T-helper 1 cell treated with Interleukin-12 subunit alpha and Interleukin-12 subunit beta and Interleukin-4 antibody, amounts not matched to agents 30 ng/mL and 1 ng/mL, for 36 hours (primary cell): ENCODE measurements around the gene TNIK. TPM values are rescaled to one million over a fixed set of nuclear protein-coding genes. Genes with fewer than 3 reads are reported as not detected.

ENCODE experiments used
- intact Hi-C: fragments of 100-400 bp; cut with micrococcal nuclease; formaldehyde crosslinking; loops from one replicate; pipeline ENCODE4 v1.15.1; 2024
- total RNA-seq: library from RNA; stranded (reverse); gene quantifications from 2 replicates; pipeline ENCODE4 v1.2.3, GENCODE V29; 2022

TNIK gene
- total RNA-seq, 1 donor from 2014 or later: 51.5 TPM

- intact Hi-C loops: loop anchor here (1.0 to 10.0 kb wide), 10 partner anchors 20 to 1305 kb away; no protein-coding TSS in a partner anchor
Measured at GRCh38 chr3:171287761-171288160, 172.4 kb downstream of the TNIK start.

DNA sequence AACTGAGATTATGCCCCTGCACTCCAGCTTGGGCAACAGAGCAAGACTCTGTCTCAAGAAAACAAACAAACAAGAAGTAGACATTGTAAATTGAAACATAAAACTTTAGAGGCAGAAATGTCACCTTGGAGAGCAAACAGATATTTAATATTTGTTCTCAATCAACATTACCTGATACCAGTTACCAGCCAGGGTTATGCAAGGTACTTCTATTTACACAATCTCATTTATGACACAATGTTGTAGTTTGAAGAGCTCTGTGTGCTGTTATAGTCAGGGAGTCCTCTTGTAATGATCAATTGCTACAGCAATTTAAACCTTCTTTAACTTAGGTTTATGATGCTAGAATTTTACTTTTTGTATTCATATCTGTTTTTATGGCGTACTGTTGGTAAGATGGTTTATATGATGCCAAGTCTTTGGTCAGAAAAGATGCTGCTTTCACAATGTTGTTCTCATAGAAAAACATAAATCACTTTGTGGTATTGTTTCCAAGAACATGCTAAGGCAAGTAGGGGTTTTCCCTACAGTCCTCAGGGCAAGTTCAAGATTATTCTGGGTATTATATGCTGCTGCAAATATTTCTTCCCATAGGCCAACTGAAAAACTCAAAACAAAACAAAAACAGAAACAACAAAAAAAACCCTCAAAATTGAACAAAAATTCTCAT, 173.5 kb downstream of the TNIK start:
- intact Hi-C loops: loop anchor here (1.0 to 10.0 kb wide), 11 partner anchors 19 to 1306 kb away; no protein-coding TSS in a partner anchor

- intact Hi-C loops: loop anchor here (5.0 to 10.0 kb wide), 2 partner anchors 277 to 820 kb away; no protein-coding TSS in a partner anchor
Measured at GRCh38 chr3:171285287-171285686, 174.9 kb downstream of the TNIK start.

- intact Hi-C loops: loop anchor here (5.0 to 10.0 kb wide), 2 partner anchors 278 to 820 kb away; no protein-coding TSS in a partner anchor
Measured at GRCh38 chr3:171284308-171285075, 175.7 kb downstream of the TNIK start.

DNA sequence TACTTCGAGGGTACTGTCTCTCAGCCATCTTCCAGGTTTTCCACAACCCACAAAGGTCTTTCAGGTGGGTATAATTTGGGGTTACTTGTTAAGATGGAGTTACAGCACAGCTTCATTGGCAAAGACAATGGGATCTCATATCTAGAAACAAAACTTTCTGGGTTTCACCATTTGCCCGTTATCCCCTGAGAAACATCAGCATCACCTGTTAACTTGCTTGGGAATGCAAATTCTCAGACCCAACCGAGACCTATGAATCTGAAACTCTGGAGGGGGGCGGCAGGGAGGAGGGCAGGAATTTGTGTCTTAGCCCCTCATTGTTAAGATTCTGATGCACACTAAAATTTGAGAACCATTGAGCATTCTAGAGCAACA, 176.4 kb downstream of the TNIK start:
- intact Hi-C loops: loop anchor here (10.0 kb wide), 1 partner anchor 821 kb away; no protein-coding TSS in a partner anchor

DNA sequence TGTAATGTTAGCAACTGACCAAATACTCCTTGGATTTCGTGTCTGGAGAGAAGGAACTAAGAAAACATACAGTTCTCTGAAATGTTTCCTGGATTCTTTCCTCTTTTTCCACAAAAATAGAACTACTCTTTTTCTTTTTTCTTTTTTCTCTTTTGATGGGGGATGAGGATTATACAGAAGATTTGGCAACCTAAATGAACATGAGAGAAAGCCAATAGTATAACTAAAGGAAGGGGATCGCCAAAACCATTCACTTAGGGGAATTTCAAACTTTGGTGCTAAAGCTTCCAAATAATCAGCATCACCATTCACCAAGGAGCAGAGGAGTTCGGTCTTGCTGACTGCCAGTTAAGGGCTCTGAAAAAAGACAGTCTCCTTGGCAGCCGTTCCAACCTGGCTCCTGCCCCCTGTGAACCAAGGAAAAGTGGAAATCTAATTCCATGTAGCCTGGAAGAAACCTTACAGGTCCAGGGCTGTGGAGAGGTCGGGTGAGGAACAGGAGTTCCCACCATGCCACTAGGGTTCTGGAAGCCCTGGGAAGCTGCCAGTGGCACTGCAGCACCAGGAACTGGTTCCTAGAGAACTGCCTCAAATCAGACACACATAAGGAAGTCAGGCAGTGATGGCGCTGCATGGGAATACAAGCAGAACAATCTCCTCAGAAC, 176.9 kb downstream of the TNIK start:
- intact Hi-C loops: loop anchor here (10.0 kb wide), 1 partner anchor 821 kb away; no protein-coding TSS in a partner anchor

DNA sequence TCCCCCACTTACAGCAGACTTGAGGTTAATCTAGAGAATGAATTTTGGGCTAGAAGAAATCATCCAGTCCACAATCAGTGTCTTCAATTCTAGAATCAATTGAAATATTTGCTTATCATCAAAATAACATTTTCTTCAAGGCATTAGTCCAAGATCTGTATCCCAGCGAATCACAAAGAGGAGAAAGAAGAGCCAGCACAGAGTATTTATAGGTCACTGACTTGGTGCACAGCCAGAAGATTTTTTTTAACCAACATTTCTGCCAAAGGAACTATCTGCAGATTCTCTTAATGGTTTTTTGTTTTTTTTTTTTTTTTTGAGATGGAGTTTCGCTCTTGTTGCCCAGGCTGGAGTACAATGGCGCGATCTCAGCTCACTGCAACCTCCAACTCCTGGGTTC, 178.2 kb downstream of the TNIK start:
- intact Hi-C loops: loop anchor here (10.0 kb wide), 1 partner anchor 823 kb away; no protein-coding TSS in a partner anchor

GRCh38 chr3:171281256-171281992, 178.8 kb downstream of the TNIK start:
- intact Hi-C loops: loop anchor here (10.0 kb wide), 1 partner anchor 823 kb away; no protein-coding TSS in a partner anchor

DNA sequence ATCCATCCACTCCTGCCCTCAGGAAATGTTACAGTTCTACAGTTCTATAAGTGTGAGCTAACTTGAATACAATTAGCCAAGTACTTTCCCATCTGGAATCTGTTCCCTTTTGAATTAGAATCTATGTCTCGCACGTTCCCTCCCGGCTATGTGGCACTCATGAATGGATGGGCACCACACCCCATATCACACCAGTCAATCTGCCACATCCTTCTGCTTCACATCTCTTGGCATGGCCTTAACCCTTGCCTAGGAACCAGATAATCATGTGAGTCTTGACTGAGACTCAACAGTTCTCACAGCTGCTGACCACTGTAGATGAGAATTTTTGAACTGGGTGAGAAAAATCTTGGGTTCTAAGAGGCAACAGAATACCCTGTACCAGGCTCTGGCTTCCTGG, 180.2 kb downstream of the TNIK start:
- intact Hi-C loops: loop anchor here (10.0 kb wide), 1 partner anchor 825 kb away; no protein-coding TSS in a partner anchor

- intact Hi-C loops: loop anchor here (1.0 kb wide), 1 partner anchor 9 kb away; no protein-coding TSS in a partner anchor
Measured at GRCh38 chr3:171278299-171278590, 182.0 kb downstream of the TNIK start.

GRCh38 chr3:171277456-171278298, 182.5 kb downstream of the TNIK start:
- intact Hi-C loops: loop anchor here (1.0 kb wide), 1 partner anchor 8 kb away; no protein-coding TSS in a partner anchor

DNA sequence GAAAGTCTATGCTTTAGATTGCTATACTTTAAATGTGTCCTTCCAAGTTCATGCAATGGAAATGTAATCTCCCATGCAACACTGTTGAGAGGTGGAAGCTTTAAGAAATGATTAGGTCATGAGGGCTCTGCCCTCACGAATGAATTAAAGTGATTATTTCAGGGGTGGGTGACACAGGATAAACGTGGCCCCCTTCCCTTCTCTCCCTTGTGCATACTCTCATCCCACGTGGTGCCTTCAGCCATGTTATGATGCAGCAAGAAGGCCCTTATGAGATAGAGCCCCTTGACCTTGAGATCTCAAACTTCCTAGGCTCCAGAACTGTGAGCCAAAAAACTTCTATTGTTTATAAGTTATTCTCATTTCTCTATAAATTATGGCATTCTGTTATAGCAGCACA, 183.3 kb downstream of the TNIK start:
- intact Hi-C loops: no loop called here

GRCh38 chr3:171274222-171274621, 186.0 kb downstream of the TNIK start:
- intact Hi-C loops: no loop called here

GRCh38 chr3:171270541-171270940, 189.7 kb downstream of the TNIK start:
- intact Hi-C loops: no loop called here

DNA sequence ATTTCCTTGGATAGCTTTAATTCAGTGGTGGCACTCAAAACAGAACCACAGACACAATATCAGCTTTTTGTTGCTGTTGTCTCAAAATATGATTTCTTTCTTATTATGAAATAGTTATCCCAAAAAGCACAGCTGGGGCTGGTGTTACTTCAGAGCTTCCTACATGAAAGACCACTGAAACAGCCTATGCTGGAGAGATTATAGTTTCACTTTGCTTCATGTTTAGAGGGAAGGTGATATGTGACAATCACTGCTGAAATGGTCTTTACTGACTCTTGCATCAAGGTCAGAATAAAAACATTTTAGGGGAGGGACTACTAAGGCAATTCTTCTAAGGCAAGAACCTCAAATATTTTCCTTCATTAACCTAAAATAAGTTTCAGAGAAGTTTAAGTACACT, 190.7 kb downstream of the TNIK start:
- intact Hi-C loops: loop anchor here (1.0 to 10.0 kb wide), 6 partner anchors 9 to 1245 kb away; no protein-coding TSS in a partner anchor

DNA sequence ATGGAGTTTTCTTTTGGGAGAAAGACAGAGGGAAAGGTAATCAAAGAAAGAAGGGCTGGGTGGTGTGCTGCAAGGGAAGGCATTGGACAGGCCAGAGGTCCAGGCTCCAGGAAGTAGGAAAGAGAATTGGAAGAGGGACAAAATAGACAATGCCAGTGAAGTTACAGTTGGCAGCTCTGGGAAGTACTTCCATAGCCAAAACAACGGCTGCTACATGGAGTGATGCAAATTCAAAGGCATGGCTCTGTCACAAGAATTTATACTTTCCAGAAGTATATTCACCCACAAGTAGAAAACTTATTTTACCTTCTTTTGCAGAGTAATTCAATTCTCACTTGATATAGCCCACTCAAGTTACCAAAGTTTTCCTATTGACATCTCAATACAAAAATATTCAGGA, 191.5 kb downstream of the TNIK start:
- intact Hi-C loops: loop anchor here (1.0 to 10.0 kb wide), 6 partner anchors 10 to 1246 kb away; no protein-coding TSS in a partner anchor

DNA sequence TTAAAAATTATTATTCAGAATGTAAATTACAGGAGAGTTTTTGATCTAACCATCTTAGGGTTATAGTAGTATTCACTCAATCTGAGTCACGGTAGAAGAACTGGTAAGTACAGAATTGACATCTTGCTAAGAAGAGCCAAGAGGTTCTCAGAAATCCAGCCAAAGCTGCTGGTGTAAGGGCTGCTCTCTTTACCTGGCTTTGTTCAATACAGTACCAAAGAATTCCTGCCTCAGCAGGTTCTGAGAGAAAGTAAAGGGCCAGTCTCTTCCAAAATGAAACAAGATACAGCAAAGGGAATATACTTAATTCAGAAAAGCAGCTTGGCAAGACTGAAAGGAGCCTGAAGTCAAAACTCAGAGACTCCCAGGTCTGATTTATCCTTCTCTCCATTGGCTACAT, 193.1 kb downstream of the TNIK start:
- intact Hi-C loops: loop anchor here (1.0 to 10.0 kb wide), 5 partner anchors 20 to 1248 kb away; no protein-coding TSS in a partner anchor

DNA sequence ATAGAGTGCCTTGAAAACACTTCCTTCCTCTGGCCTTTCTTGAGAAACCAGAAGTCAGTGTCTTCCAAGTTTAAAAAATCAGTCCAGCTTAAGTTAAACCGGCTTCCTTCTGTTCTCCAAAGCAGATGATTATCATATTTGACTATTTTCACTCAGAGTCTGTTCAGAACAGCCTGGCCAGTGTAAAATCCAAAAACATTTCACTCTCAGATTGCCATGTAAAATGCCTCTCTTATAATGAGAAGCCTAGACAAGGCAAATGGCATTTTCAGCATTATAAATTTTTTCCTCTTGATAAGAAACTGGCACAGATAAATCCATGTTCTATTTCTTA, 193.5 kb downstream of the TNIK start:
- intact Hi-C loops: loop anchor here (1.0 to 10.0 kb wide), 5 partner anchors 21 to 1248 kb away; no protein-coding TSS in a partner anchor

GRCh38 chr3:171266034-171266739, 194.0 kb downstream of the TNIK start:
- intact Hi-C loops: loop anchor here (5.0 to 10.0 kb wide), 4 partner anchors 39 to 1249 kb away; no protein-coding TSS in a partner anchor
